B cell (primary cell): Measurements from ENCODE around the gene NPAS2. TPM values are rescaled to one million over a fixed set of nuclear protein-coding genes. Genes with fewer than 3 reads are reported as not detected.

Experiments used
- ATAC-seq: fragments of 200-7000 bp; cut with Tn5 transposase; one replicate; pipeline ENCODE4 v1.10.0; 2021; ENCODE audit warnings: low read depth, mild to moderate bottlenecking, moderate number of reproducible peaks, moderate library complexity
- CTCF ChIA-PET: fragments of 350-600 bp; sonication (Branson Sonifier 250); formaldehyde crosslinking; loops from one replicate; lab custom pipeline; 2021; ENCODE audit warnings: antibody characterized with exemption, inconsistent platforms; lab: Charles Lee
- POLR2A ChIA-PET: fragments of 350-600 bp; sonication (Branson Sonifier 250); formaldehyde crosslinking; loops from one replicate; lab custom pipeline; 2021; ENCODE audit warnings: antibody characterized with exemption; lab: Charles Lee
- DNase-seq: peaks from one replicate; pipeline ENCODE4 v3.0.0; 2013
- H2AFZ ChIP-seq: 2 replicates; pipeline ENCODE4 v1.6.1; 2012; ENCODE audit warnings: mild to moderate bottlenecking, low read depth, low read length; ENCODE audit not compliant: insufficient read depth, poor library complexity, severe bottlenecking
- H3K27ac ChIP-seq, 2 donors: 1 replicate in 1 of 2; 2 replicates in 1 of 2; pipeline ENCODE4 v1.5.1; 2012 to 2013; ENCODE audit warnings: low read length in 2 of 2, mild to moderate bottlenecking in 2 of 2, moderate library complexity in 1 of 2
- H3K27me3 ChIP-seq, 4 experiments: fragments of 200-600 bp in 1 of 4; sonication (generic) in 1 of 4; replicated peaks in 1 of 4; 1 replicate in 2 of 4; 2 replicates in 2 of 4; pipeline versions ENCODE4 v1.6.1 to v1.7.0; 2013 to 2016; ENCODE audit warnings: low read length in 3 of 4, mild to moderate bottlenecking in 2 of 4, mixed read lengths in 1 of 4, moderate library complexity in 1 of 4; ENCODE audit not compliant: insufficient read depth in 4 of 4, control insufficient read depth in 3 of 4; ENCODE audit errors: control extremely low read depth in 1 of 4
- H3K36me3 ChIP-seq, 2 experiments: replicated peaks in 1 of 2; 1 replicate in 1 of 2; 2 replicates in 1 of 2; pipeline versions ENCODE4 v1.6.1 to v1.7.1; 2013; ENCODE audit warnings: low read length in 1 of 2; ENCODE audit not compliant: insufficient read depth in 2 of 2, control insufficient read depth in 1 of 2; ENCODE audit errors: control extremely low read depth in 1 of 2, extremely low read depth in 1 of 2
- H3K4me1 ChIP-seq, 2 donors: fragments of 200-600 bp in 1 of 2; sonication (generic) in 1 of 2; 1 replicate in 1 of 2; 2 replicates in 1 of 2; pipeline versions ENCODE4 v1.5.1 to v1.6.1; 2013 to 2017; ENCODE audit warnings: low read length in 2 of 2; ENCODE audit not compliant: control insufficient read depth in 2 of 2, insufficient read depth in 2 of 2
- H3K4me2 ChIP-seq: replicated peaks from 2 replicates; pipeline ENCODE3; 2012; ENCODE audit warnings: mild to moderate bottlenecking, low read depth, low read length; ENCODE audit not compliant: poor library complexity, severe bottlenecking
- H3K4me3 ChIP-seq, 5 experiments: fragments of 200-600 bp in 1 of 5; sonication (generic) in 1 of 5; 1 replicate in 3 of 5; 2 replicates in 2 of 5; pipeline versions ENCODE4 v1.5.1 to v1.7.0; 2011 to 2016; ENCODE audit warnings: low read length in 4 of 5, mild to moderate bottlenecking in 4 of 5, low read depth in 2 of 5, control low read depth in 1 of 5, moderate library complexity in 1 of 5; ENCODE audit not compliant: insufficient read depth in 1 of 5; ENCODE audit errors: control extremely low read depth in 1 of 5, extremely low read depth in 1 of 5
- H3K79me2 ChIP-seq: fragments of 200-600 bp; sonication (generic); one replicate; pipeline ENCODE4 v1.6.0; 2016; ENCODE audit warnings: low read length; ENCODE audit not compliant: control insufficient read depth, insufficient read depth
- H3K9ac ChIP-seq: fragments of 200-600 bp; sonication (generic); 2 replicates; pipeline ENCODE4 v1.6.1; 2017; ENCODE audit warnings: mild to moderate bottlenecking, low read length, moderate library complexity
- H3K9me3 ChIP-seq, 3 donors: one replicate each; pipeline versions ENCODE4 v1.6.1 to v1.7.1; 2013; ENCODE audit warnings: low read length in 2 of 3; ENCODE audit not compliant: control insufficient read depth in 2 of 3, insufficient read depth in 1 of 3; ENCODE audit errors: control extremely low read depth in 1 of 3
- H4K20me1 ChIP-seq: 2 replicates; pipeline ENCODE4 v1.6.0; 2012; ENCODE audit warnings: mild to moderate bottlenecking, low read length; ENCODE audit not compliant: insufficient read depth, control insufficient read depth, poor library complexity, severe bottlenecking
- H3K27ac Mint-ChIP-seq: one replicate; pipeline ENCODE4 v1.8.0; 2021; ENCODE audit warnings: mixed read lengths
- H3K27me3 Mint-ChIP-seq: one replicate; pipeline ENCODE4 v1.8.0; 2021; ENCODE audit warnings: mixed read lengths
- H3K4me1 Mint-ChIP-seq: one replicate; pipeline ENCODE4 v1.8.0; 2021; ENCODE audit warnings: mixed read lengths
- H3K4me3 Mint-ChIP-seq: one replicate; pipeline ENCODE4 v1.8.0; 2021; ENCODE audit warnings: mixed read lengths
- H3K9me3 Mint-ChIP-seq: one replicate; pipeline ENCODE4 v1.8.0; 2022; ENCODE audit warnings: mixed read lengths; ENCODE audit not compliant: insufficient read depth
- CTCF ChIP-seq: fragments of 200-600 bp; IDR thresholded peaks from one replicate; pipeline ENCODE4 v1.8.0; 2022; ENCODE audit warnings: antibody characterized with exemption, mild to moderate bottlenecking
- EZH2 ChIP-seq: IDR thresholded peaks from 2 replicates; pipeline ENCODE4 v1.6.1; 2012; ENCODE audit warnings: borderline replicate concordance, low read depth, mild to moderate bottlenecking, moderate library complexity, low read length; ENCODE audit not compliant: insufficient read depth, poor library complexity, severe bottlenecking
- WGBS: methylation state at CpG from one replicate; pipeline ENCODE4 v1.1.5; 2013; ENCODE audit warnings: missing lambda C conversion rate; ENCODE audit not compliant: insufficient coverage; 5-methylcytosine and 5-hydroxymethylcytosine counted together
- intact Hi-C: fragments of 100-400 bp; cut with micrococcal nuclease; formaldehyde crosslinking; loops from one replicate; pipeline ENCODE4 v1.10.0; 2022
- polyA plus RNA-seq: library from polyadenylated mRNA; depleted of rRNA; stranded (reverse); fragments of >200 nt; gene quantifications from 2 replicates; pipeline ENCODE4 v1.2.3, GENCODE V29; 2012
- total RNA-seq, 2 donors: library from RNA; stranded (reverse); fragments of 120-200 nt in 1 of 2; gene quantifications; 1 replicate in 1 of 2; 2 replicates in 1 of 2; pipeline versions ENCODE4 v1.2.3 to v1.2.4, GENCODE V29; 2013 to 2022

Gene NPAS2
- total and polyA plus RNA-seq, 2 donors (not counting 1 experiment from before 2014, with no cell fraction given) = not detected

GRCh38 chr2:100781523-100782379 is 38.2 kb upstream of the NPAS2 start:
- no peaks in the 10 kb centered on the region for H3K4me1 Mint-ChIP-seq
- no peak for DNase-seq
- Histone ChIP-seq H3K9me3 (no peaks in the 10 kb centered on the region), H4K20me1 (no peaks in the 10 kb centered on the region), H3K27me3 (peaks cover 0 to 2% (median 0%) of the 10 kb centered on the region in 4 experiments), H3K9ac (no peak overlapping the region), H3K27ac (no peak overlapping the region), H2AFZ (no peak overlapping the region), H3K4me2 (no peak overlapping the region), H3K4me1 (no peaks in the 10 kb centered on the region), H3K79me2 (no peaks in the 10 kb centered on the region), H3K36me3 (no peaks in the 10 kb centered on the region), H3K4me3 (no peak overlapping the region)
- intact Hi-C loops = no loop called here
- ChIA-PET CTCF (no interaction called here), POLR2A (no interaction called here)
- WGBS = 85% methylated on average over 10 of the region's 12 CpGs
- no peaks in the 10 kb centered on the region for H3K9me3 Mint-ChIP-seq
- TF ChIP-seq CTCF (no peak), EZH2 (no peak)
- peaks cover 16% of the 10 kb centered on the region for H3K27me3 Mint-ChIP-seq
- ATAC-seq = no peak
- no peak overlapping the region for H3K4me3 Mint-ChIP-seq
- no peak overlapping the region for H3K27ac Mint-ChIP-seq

- TF ChIP-seq EZH2 (no peak), CTCF (no peak)
- no peaks in the 10 kb centered on the region for H3K9me3 Mint-ChIP-seq
- no peak overlapping the region for H3K27ac ChIP-seq
- no peaks in the 10 kb centered on the region for H3K9me3 ChIP-seq
- H4K20me1 ChIP-seq = no peaks in the 10 kb centered on the region
- no peaks in the 10 kb centered on the region for H3K4me1 ChIP-seq
- no peak overlapping the region for H3K4me2 ChIP-seq
- H3K79me2 ChIP-seq = no peaks in the 10 kb centered on the region
- H2AFZ ChIP-seq = no peak overlapping the region
- no peak overlapping the region for H3K27ac Mint-ChIP-seq
- ChIA-PET CTCF (no interaction called here), POLR2A (no interaction called here)
- DNase-seq = no peak
- no peaks in the 10 kb centered on the region for H3K36me3 ChIP-seq
- H3K27me3 ChIP-seq = peaks cover 0 to 2% (median 0%) of the 10 kb centered on the region in 4 experiments
- H3K4me1 Mint-ChIP-seq = no peaks in the 10 kb centered on the region
- no peak for ATAC-seq
- H3K4me3 ChIP-seq = no peak overlapping the region
- 88% methylated on average over 2 of the region's 6 CpGs for WGBS
- peaks cover 16% of the 10 kb centered on the region for H3K27me3 Mint-ChIP-seq
- no peak overlapping the region for H3K9ac ChIP-seq
- intact Hi-C loops = no loop called here
- H3K4me3 Mint-ChIP-seq = no peak overlapping the region
These were observed 37.5 kb upstream of the NPAS2 start for GRCh38 chr2:100782380-100782878.
